Activated T-cell treated with anti-CD3 and anti-CD28 coated beads for 24 hours (primary cell): ENCODE results near the gene NUP93.

Experiments used
- DNase-seq: peaks from one replicate; pipeline ENCODE4 v3.0.0-alpha.2; 2020; ENCODE audit warnings: low read depth

Gene NUP93

DNA sequence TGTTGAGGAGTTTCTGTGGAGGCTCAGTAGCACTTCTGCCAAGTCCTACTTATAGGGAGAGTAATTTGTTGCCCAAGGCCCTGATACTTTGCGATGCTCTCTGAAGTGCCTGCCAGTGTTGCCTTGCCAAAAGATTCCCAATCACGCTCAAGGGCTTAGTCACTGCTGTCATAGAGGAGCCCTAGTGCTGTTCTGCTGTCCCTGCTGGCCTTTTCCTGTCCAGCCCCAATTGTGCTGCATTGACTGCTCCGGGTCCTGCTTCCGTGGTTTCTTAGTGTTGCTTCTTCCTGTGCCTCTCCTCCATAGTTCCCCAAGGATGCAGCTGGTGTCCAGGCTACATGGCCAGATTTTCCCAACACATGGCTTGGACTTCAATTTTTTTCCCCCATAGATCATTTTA is 13.9 kb downstream of the NUP93 start:
- DNase-seq: no peak

DNA sequence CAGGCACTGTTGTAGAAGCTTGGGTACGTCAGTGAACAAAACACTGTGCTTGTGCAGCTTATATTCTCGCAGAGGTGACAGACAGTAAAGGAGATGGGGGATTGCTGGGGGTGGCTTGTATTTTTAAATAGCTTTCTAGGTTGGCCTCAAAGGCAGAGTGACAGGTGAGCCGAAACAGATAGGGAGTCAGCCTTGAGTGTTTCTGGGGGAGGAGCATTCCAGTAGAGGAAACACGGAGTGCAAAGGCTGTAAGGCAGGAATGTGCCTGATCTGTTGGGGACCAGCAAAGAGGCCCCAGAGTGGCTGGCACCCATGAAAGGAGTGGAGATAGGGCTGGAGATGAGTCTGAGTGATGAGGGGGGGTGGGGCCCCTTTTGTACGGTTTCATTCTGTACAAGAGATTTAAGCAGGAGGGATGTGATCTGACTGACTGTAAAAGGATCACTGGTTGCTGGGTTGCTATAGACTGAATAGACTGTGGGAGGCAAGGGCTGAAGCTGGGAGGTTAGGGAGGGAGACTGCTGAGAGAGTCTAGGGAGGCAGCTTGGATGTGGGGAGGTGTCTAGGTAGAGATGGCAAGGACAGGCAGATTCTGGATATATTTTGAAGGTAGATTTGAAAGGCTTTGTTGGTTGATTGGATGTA is 15.2 kb downstream of the NUP93 start:
- no peak for DNase-seq

DNA sequence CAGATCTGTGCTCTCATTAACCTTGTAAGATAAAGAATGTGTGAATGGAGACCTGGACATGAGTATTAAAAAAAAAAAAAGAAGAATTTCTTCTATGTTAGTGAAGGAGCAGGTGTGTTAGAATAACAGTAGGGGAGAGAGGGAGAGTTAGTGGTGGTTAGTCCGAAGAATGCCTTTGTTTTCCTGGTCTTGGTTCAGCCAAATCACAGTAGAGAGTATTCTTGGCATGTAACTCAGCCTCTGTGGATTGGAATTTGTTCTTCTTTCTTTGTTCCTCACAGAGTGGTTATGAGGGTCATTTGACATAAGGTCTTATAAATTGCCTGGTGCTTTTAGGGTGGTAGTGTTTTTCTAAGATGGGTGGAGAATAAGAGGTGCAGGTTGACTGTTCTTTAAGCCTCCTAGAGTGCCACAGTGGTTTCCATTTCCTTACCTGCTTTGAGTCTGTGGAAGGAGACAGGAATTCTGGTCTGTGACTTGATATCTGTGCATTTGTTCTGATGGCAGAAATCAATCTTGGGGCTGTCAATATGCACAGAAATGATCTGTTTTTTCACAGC is 17.6 kb downstream of the NUP93 start:
- DNase-seq: no peak

DNA sequence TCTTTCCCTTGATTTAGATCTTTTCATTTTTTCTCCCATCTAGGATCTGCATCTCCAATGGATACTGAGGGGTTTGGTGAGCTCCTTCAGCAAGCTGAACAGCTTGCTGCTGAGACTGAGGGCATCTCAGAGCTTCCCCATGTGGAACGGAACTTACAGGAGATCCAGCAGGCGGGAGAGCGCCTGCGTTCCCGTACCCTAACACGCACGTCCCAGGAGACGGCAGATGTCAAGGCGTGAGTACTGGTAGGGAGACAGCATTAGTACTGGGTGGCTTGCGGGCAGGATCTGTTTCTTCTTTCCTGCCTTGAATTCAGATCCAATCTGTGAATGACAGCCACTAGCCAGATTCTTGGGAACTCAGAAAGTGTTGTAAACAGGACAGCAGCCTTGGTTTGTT is 18.3 kb downstream of the NUP93 start:
- no peak for DNase-seq

DNA sequence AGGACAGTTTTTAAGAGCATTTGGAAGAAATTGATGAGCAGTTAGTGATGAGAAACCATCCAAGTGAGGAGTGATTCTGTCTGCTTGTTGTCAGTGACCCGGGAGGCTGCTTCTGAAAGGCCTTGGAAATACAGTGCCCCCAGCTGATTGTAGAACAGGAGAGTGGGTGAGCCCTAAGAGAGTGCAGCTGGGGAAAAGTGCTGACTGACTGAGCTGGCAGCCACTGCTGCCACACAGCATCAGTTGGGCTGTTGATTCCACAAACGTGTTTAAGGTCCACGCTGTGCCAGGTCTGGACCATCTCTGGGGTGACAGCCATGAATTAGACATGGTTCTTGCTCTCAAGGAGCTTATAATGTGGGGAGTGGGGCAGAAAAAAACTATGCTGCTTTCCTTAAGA is 18.9 kb downstream of the NUP93 start:
- no peak for DNase-seq

DNA sequence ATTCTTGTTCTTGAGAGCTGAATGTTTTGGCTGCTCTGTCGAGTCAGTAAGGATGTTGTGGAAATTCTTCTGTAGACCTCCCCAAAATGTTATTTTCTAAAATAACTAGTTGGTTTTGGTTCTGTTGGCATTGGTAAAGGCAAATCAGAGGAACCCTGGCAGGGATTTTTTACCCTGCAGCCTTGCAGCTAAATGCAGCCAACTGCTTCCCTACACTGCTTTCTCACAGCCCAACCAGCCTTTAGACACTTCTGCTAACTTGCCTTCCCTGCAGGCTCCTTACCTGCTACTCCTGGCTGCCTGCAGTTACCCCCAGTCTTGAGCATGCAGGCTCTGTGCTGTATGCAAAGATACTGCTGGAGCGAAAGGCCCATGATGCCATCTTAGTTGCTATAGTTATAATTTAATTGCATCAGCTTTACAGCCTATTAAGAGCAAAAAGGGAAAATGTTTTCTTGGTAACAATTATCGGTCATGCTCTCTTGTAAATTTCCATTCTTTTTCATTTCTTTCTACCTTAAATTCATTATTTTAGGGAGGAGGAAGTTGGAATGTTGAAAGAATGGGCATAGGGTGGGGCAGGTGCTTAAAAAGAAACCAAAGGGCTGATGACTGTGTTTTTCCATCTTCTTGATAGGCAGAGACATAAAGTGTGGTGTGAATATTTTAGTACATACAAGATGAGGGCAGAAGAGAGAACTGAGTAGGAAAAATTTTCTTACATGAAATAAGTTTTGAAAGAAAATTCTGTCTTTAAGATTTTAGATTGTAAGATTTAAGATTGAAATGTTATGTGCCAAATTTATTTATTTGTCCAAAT is 20.0 kb downstream of the NUP93 start:
- no peak for DNase-seq

DNA sequence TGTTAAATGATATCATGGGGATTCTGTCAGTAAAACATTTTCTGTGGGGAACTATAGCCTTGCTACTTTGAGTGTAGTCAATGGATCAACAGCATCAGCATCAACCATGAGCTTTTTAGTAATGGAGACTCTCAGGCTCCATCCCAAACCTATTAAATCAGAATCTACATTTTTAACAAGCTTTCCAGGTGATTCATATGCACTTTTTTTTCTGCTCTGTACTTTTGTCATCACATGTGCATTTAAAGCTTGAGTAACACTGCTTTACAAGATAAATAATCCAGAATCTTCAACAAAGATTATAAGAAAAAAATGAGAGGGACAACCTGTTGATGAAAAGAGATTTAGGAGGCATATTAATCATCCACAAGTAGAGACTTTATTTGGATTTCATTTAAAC is 23.5 kb downstream of the NUP93 start:
- no peak for DNase-seq

DNA sequence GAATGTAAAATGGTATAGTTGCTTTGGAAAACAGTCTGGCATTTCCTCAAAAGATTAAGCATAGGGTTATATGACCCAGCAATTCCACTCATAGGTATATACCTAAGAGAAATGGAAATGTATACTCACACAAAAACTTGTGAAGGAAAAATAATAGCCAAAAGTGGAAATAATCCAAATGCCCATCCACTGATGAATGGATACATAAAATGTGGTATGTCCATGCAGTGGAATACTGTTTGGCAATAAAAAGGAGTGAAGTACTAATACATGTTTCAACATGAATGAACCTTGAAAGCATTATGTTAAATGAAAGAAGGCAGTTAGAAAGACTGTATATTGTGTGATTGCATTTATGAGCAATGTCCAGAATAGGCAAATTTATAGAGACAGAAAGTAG is 25.1 kb downstream of the NUP93 start:
- no peak for DNase-seq

DNA sequence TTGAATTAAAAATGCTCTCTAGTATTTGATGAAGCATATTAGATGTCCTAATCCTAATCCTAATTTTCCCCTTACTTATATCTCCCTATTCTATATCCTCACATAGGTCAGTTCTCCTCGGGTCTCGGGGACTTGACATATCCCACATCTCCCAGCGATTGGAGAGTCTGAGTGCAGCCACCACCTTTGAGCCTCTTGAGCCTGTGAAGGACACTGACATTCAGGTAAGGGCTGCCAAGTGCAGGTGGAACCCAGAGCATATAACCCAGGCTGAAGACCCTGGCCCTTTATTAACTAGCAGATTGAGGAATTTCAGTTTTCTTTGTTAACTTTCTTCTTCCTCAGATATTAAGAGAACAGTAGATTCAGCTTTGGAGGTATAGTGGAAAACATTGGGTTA is 28.5 kb downstream of the NUP93 start:
- no peak for DNase-seq

DNA sequence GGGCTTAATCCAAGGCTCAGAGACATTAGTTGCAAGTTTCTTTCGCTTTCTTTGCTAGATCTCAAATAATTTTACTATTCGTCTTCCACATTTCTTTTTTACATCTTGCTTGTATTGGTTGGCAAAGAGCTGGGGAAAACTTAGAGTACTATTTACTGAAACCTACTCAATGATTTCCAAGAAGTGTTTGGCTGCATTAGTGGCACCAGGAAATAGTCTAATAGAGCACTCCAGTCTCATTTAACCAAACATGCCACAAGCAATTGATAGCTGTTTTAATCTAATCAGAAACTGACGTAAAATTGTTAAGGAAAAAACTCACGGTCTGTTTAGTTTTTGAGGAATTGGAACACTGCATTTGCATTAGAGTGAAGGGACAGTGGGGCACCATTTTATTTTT is 29.0 kb downstream of the NUP93 start:
- DNase-seq: no peak

DNA sequence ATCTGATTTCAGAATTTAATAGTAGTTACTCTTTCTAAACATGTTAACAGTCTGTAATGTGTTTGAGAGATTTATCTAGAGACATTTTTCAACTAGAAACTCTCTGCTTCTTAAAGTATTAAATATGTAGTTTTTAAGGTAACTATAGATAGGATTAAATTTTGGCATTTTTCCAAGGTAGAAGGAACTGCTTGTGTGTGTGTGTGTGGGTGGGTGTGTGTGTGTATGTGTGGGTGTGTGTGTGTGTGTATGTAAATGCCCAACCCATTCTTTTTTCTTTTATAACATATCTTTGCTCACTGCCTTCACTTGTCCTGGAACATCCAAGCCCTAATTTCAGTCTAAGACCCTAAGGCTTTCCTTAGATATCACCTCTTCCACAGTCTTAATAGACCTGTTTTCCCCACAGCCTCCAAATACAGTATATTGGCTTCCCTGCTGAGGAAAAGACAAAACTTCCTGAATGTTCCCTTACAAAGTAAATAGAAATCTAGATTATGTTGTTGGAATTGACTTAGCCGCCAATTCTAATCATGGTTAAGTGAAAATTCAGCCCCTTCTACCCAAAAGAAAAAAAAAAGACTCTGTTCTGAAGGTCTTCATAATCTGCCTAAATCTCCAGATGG is 33.5 kb downstream of the NUP93 start:
- no peak for DNase-seq

DNA sequence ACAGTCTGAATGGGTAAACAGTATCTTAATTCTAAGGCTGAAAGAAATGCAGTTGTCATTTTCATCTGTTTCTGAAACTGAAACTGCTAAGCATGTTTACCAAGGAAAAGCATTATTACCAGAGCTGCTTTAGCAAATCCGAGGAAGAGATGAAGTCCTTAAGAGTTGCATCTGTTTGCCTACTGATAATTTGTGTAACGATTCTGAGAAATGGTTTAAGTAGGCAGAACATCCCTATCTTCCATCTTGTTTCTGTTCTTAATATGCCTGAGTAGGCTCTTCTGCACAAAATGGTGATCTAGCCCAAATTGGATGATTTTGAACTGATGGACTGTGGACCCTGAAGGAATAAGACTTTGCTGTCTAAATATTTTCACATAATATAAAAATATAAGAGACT is 34.9 kb downstream of the NUP93 start:
- no peak for DNase-seq

DNA sequence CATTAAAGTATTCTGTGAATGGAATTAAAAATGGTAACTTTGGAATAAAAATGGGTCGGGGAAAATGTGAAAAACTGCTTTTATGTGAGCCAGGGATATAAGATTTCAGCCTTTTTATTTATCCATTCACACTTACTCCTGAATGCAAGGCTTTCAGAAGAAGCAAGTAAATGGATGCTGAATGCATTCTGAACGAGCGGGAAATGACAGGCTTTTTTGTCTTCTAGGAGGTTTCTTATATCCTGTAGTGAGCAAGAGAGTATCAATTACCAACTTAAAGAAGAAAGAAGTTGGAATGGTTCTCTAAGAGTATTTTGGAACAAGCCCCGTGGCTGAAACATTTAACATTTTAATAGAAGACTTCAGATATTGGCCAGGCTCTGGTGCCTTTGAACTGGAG is 36.0 kb downstream of the NUP93 start:
- no peak for DNase-seq

DNA sequence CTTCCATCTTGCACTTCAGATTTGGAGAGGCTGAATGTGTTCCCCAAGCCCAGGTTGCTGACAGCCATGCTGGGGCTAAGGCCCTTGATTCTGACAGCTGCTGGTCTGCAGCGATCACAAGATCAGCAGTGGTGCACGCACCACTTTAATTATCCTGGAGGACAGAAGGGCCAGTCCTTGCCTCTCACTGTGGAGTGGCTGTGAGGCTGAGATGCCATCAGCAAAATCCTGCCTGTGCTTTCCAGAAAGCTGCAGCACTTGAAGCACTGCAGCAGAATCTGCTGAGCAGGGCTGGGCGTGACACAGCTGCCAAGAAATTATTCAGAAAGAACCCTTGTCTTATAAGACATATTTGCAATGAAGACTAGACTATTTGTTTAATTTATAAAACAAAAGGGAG is 37.1 kb downstream of the NUP93 start:
- DNase-seq: no peak

DNA sequence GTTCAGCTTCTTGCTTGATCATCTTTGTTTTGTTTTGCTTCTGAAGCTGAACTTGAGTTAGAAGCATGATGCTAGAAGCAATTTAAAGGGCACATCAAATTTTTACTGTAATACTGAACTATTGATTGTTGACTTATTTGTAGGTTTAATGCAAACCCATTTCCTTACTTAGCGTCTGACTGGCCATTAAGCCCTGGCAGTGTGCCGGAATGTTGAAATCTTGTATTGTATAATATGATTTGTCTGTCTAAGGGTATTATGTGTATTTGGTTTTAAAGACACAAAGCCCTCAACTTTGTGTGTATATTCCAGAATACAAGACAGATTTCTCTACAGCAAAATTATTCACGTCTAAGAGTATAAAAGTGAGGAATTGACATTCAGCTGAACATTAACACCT is 39.7 kb downstream of the NUP93 start:
- no peak for DNase-seq

DNA sequence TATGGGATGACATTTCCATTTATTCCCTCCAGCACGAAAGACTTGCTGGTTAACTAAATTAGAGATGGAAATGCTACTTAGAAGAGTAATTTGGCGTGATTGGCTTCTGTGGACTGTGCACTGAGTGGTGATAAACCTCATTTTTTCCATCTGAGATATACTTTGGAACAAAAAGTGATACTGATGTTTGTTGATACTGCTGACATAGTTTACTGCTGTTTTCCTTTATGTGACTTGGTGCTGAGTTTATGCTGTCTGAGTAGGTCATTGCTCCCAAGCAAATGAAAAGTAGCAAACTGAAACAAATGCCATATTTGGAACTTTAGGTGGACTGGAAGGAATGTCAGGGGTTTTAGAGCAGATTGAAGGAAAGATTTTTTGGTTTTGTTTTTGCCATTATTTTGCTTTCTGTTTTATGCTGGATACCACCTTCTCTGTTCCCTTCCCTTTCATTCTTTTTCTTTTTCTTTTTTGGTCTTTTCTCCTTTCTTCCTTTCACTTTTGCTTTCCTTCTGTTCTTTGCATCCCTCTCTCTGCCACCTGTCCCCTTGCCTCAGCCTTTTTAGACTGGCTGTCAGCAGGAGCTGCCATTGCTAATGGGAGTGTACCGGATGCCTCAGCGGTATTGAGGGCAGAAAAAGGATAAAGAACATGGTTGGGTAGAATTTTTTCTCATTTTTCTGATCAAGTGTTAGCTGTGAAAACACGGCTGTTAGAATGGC is 41.8 kb downstream of the NUP93 start:
- DNase-seq: no peak

DNA sequence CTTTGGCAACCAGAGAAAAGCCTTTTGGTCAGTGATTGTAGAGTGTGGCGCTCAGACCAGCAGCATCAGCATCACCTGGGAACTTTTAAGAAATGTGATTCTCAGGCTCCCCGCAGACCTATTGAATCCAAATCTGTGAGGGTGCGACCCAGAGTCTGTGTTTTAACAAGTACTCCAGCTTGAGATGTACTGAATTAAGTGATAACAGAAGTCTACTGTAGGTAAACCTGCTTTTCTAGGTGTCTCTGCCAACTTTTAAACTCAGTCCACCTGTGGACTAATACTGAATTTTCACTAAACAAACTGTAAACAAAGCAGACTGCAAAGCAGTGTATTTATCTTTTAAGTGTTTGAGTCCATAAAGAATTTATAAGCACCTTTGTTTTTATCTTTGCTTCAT is 43.6 kb downstream of the NUP93 start:
- DNase-seq: no peak

DNA sequence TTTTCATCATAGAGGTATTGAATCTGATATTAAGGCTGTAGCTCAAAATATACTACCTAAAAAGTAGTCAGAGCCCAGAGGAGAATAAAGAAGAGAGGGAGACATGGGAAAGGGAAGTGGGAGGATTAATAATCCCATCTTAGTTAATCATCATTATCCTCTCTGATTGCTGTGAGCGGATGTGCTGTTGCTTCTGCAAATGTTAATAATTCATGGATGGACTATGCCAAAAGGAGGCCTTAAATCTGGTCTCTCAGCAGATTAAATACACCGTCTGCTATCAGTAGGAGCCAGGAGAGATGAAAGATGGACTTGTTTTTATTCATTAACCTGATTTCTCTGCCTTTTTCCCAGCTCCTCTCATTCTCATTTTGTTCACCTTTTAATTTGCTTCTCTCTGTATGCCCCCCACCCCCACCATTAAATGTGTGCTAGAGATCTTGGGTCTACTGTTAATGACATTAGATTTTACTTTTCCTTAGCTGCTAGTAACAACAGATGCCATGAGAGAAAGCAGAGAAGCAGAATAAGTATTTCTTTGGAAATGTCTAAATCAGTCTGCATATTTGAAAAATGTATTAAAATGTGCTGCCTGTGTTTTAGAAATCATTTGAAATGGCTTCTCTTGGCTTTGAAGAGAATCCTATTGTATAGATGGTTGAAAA is 44.2 kb downstream of the NUP93 start:
- DNase-seq: no peak

DNA sequence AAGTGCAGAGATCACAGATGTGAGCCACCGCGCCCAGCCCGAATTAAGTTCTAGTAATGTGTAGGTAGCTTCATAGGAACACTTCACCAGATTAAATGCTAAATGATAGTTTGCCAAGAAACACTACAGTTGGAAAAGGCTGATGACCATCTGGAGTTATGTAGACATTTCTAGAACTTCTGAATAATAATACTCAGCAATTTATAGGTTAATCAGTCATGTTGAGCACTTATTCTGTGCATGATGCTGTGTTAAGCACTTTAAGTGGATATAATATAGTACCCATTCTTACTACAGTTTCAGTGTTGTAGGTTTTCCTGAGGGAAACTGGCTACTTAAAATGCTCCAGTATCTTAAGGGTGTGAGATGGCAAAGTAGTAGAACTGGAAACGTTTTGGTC is 45.2 kb downstream of the NUP93 start:
- DNase-seq: no peak

DNA sequence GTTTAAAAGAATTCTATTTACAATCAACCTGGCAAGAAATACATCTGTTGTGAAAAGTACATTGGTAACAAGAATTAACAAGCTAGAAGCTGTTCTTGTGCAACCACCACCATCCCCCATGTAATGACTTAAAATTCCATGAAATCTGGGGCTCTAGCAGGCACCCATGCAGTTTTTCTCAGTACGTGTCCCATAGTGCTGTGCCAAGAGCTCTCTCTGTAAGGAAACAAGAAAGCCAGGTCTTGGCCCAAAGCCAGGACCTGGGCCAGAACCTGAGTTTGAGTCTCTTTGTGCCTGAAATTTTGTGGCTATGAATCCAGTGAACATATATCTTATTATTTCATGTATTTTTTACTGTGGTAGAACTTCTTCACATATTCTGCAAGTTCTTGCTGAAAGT is 46.6 kb downstream of the NUP93 start:
- DNase-seq: no peak

DNA sequence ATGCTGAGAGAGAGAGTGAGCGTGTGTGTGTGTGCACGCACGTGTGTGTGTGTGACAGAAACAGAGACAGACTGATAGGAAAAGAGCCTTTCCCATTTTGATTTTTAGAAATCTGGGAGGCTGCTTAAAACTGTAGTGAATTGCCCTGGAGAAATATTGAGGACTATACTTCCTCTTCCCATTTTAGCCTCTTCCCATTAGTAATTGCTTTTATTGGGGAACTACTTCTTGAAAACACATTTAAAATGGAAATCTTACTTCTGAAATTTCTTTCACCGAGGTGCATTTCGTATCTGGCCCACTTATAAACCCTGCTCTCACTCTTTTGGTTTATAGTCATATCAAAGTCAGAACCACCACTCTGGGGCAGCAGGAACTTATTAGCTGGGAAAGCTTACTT is 47.1 kb downstream of the NUP93 start:
- DNase-seq: no peak

DNA sequence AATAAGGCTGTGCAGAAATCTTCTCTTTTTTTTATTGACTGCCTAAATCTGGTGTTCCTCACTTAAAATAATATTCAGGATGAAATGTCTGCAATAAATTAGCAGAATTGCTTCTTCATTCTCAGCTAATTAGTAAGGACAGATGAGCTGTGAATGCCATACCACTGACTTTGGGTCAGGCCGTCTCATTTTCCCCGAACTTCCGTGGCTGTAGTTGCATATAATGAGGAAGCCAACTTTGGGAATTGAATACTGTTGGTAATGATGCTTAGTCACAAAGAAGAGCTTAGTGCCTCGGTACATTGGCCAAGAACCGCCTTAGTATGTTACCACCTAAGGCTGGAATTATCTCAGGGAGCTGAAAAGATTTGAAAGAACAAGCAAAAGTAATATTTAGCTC is 47.6 kb downstream of the NUP93 start:
- DNase-seq: no peak
